Endothelial cell of umbilical vein (primary cell): ENCODE results near the gene PEX7. TPM values are rescaled to one million over a fixed set of nuclear protein-coding genes. Genes with fewer than 3 reads are reported as not detected.

Experiments
- BruUV-seq: library from RNA; stranded (reverse); fragments of 400-500 nt; replicated peaks from 2 replicates; lab custom pipeline; 2021; lab: Mats Ljungman, UMichigan
- CTCF ChIA-PET: fragments of 300-600, 350-600 bp; sonication (Branson Sonifier 250); formaldehyde crosslinking; loops from one replicate; lab custom pipeline; 2021; ENCODE audit warnings: antibody characterized with exemption, inconsistent platforms; lab: Charles Lee
- POLR2A ChIA-PET: fragments of 300-600, 350-600 bp; sonication (Branson Sonifier 250); formaldehyde crosslinking; loops from one replicate; lab custom pipeline; 2021; ENCODE audit warnings: antibody characterized with exemption, inconsistent platforms; lab: Charles Lee
- DNase-seq: peaks from one replicate; pipeline ENCODE4 v3.0.0-alpha.2; 2011; ENCODE audit warnings: low read depth, low spot score
- FAIRE-seq: peaks from 2 replicates; lab custom pipeline; 2011; peaks lifted over from hg19 to GRCh38; lab: Jason Lieb, UNC
- H2AFZ ChIP-seq: 2 replicates; pipeline ENCODE4 v1.6.0; 2012; ENCODE audit warnings: low read depth, low read length, control low read depth, inconsistent platforms
- H3K27ac ChIP-seq: 2 replicates; pipeline ENCODE4 v1.5.1; 2011; ENCODE audit warnings: low read depth, mild to moderate bottlenecking, control low read depth, low read length, moderate library complexity; ENCODE audit not compliant: insufficient read depth
- H3K27me3 ChIP-seq, 2 experiments: 2 replicates each; pipeline versions ENCODE4 v1.6.0 to v1.6.1; 2011; ENCODE audit warnings: low read length in 2 of 2, mixed read lengths in 1 of 2; ENCODE audit not compliant: control insufficient read depth in 2 of 2, insufficient read depth in 2 of 2
- H3K36me3 ChIP-seq, 2 experiments: 2 replicates in 1 of 2; 3 replicates in 1 of 2; pipeline ENCODE4 v1.5.1; 2011; ENCODE audit warnings: low read length in 2 of 2, mild to moderate bottlenecking in 1 of 2, moderate library complexity in 1 of 2; ENCODE audit not compliant: control insufficient read depth in 2 of 2, insufficient read depth in 2 of 2; ENCODE audit errors: extremely low read depth in 1 of 2
- H3K4me1 ChIP-seq: 3 replicates; pipeline ENCODE4 v1.5.1; 2011; ENCODE audit warnings: mild to moderate bottlenecking, low read length; ENCODE audit not compliant: control insufficient read depth, insufficient read depth; ENCODE audit errors: extremely low read depth
- H3K4me2 ChIP-seq: 2 replicates; pipeline ENCODE4 v1.6.1; 2011; ENCODE audit warnings: low read length, control low read depth, mixed read lengths; ENCODE audit not compliant: insufficient read depth
- H3K4me3 ChIP-seq, 3 experiments: fragments of 200-600 bp in 1 of 3; sonication (generic), shearing (Covaris generic) in 1 of 3; replicated peaks in 1 of 3; 2 replicates each; pipeline ENCODE4 v1.5.1; 2011 to 2016; ENCODE audit warnings: control low read depth in 3 of 3, low read length in 3 of 3, mild to moderate bottlenecking in 2 of 3, inconsistent platforms in 1 of 3, low read depth in 1 of 3, moderate library complexity in 1 of 3; ENCODE audit not compliant: insufficient read depth in 1 of 3
- H3K79me2 ChIP-seq: 2 replicates; pipeline ENCODE4 v1.6.0; 2012; ENCODE audit warnings: low read length, inconsistent platforms; ENCODE audit not compliant: control insufficient read depth, insufficient read depth
- H3K9ac ChIP-seq: replicated peaks from 2 replicates; pipeline ENCODE3; 2011; ENCODE audit warnings: low read length, control low read depth; ENCODE audit not compliant: insufficient read depth; ENCODE audit errors: extremely low read depth
- H3K9me1 ChIP-seq: replicated peaks from 3 replicates; pipeline ENCODE4 v1.6.0; 2011; ENCODE audit warnings: mild to moderate bottlenecking, low read length; ENCODE audit not compliant: control insufficient read depth, insufficient read depth; ENCODE audit errors: extremely low read depth
- H3K9me3 ChIP-seq: replicated peaks from 2 replicates; pipeline ENCODE4 v1.5.1; 2012; ENCODE audit warnings: low read length, inconsistent platforms; ENCODE audit not compliant: control insufficient read depth, insufficient read depth
- H4K20me1 ChIP-seq: replicated peaks from 2 replicates; pipeline ENCODE3; 2011; ENCODE audit warnings: mild to moderate bottlenecking, low read length; ENCODE audit not compliant: control insufficient read depth, insufficient read depth; ENCODE audit errors: extremely low read depth
- CTCF ChIP-seq, 2 donors: IDR thresholded peaks; 1 replicate in 1 of 2; 2 replicates in 1 of 2; pipeline ENCODE4 v1.5.1; 2011; ENCODE audit warnings: low read length in 2 of 2, mild to moderate bottlenecking in 2 of 2, moderate library complexity in 2 of 2, control low read depth in 1 of 2, inconsistent platforms in 1 of 2, low read depth in 1 of 2; ENCODE audit not compliant: insufficient read depth in 1 of 2; ENCODE audit errors: extremely low read depth in 1 of 2
- EZH2 ChIP-seq: IDR thresholded peaks from 2 replicates; pipeline ENCODE4 v1.6.1; 2012; ENCODE audit warnings: borderline replicate concordance, low read depth, mild to moderate bottlenecking, moderate library complexity, low read length, inconsistent platforms; ENCODE audit not compliant: severe bottlenecking
- FOS ChIP-seq: IDR thresholded peaks from 2 replicates; pipeline ENCODE4 v1.6.1; 2011; ENCODE audit warnings: mild to moderate bottlenecking, low read length, moderate library complexity, borderline replicate concordance; ENCODE audit not compliant: insufficient read depth
- GATA2 ChIP-seq: IDR thresholded peaks from 2 replicates; pipeline ENCODE4 v1.7.0; 2011; ENCODE audit warnings: low read depth, mild to moderate bottlenecking, moderate library complexity, mixed read lengths, low read length; ENCODE audit not compliant: insufficient read length, insufficient read depth
- JUN ChIP-seq: IDR thresholded peaks from 2 replicates; pipeline ENCODE4 v1.6.1; 2011; ENCODE audit warnings: borderline replicate concordance, low read depth; ENCODE audit not compliant: insufficient read length, insufficient read depth
- MAX ChIP-seq: IDR thresholded peaks from 2 replicates; pipeline ENCODE4 v1.6.1; 2011; ENCODE audit not compliant: insufficient read depth, insufficient read length
- MYC ChIP-seq: IDR thresholded peaks from one replicate; pipeline ENCODE4 v1.6.1; 2011; ENCODE audit warnings: mild to moderate bottlenecking, low read depth, low read length
- POLR2A ChIP-seq: IDR thresholded peaks from 2 replicates; pipeline ENCODE4 v1.6.1; 2012; ENCODE audit warnings: low read depth, mild to moderate bottlenecking, control low read depth, low read length
- POLR2AphosphoS5 ChIP-seq: IDR thresholded peaks from 2 replicates; pipeline ENCODE4 v1.6.1; 2012; ENCODE audit warnings: low read depth, mild to moderate bottlenecking, control low read depth, low read length, moderate library complexity; ENCODE audit not compliant: insufficient read depth
- dilution Hi-C: fragments of 300-500 bp; cut with MboI; formaldehyde crosslinking; loops from one replicate; pipeline ENCODE4 v1.15.0; 2019; ENCODE audit warnings: low sequenced_read_pairs; ENCODE audit not compliant: extremely low pct_ligation_motif_present
- intact Hi-C: fragments of 100-400 bp; cut with micrococcal nuclease; formaldehyde crosslinking; loops from one replicate; pipeline ENCODE4 v1.10.0; 2022
- polyA plus RNA-seq, 4 experiments: library from polyadenylated mRNA; depleted of rRNA in 3 of 4; stranded (reverse) in 3 of 4; unstranded in 1 of 4; fragments of >200 nt; gene quantifications; 2 replicates each; pipeline versions ENCODE4 v1.2.1 to v1.2.3, GENCODE V29; 2011 to 2012; ENCODE audit warnings: missing spikeins in 1 of 4
- total RNA-seq: library from RNA; stranded (reverse); gene quantifications from 2 replicates; pipeline ENCODE4 v1.2.3, GENCODE V29; 2021

PEX7 gene
- total and polyA plus RNA-seq, 2 donors (not counting 3 experiments of a cell fraction or from before 2014, with no cell fraction given) = 3.7 to 5.7 TPM

- no peak overlapping the region for H3K4me3 ChIP-seq
- no peaks in the 10 kb centered on the region for H4K20me1 ChIP-seq
- H3K36me3 ChIP-seq = no peaks in the 10 kb centered on the region
- peaks cover 0 to 1% of the 10 kb centered on the region in 2 experiments for H3K27me3 ChIP-seq
- H3K9me3 ChIP-seq = no peaks in the 10 kb centered on the region
- no peaks in the 10 kb centered on the region for H3K9me1 ChIP-seq
- dilution Hi-C loops = no loop called here
- POLR2A ChIA-PET = no interaction called here
- no peaks in the 10 kb centered on the region for H3K4me1 ChIP-seq
- DNase-seq (no peak), FAIRE-seq (no peak)
- no TSS peak for BruUV-seq
- no peak overlapping the region for H2AFZ ChIP-seq
- no peaks in the 10 kb centered on the region for H3K79me2 ChIP-seq
- CTCF ChIA-PET = no interaction called here
- TF ChIP-seq EZH2 (no peak), GATA2 (no peak), POLR2A (no peak), JUN (no peak), MYC (no peak), POLR2AphosphoS5 (no peak), MAX (no peak), CTCF (IDR thresholded peaks at IDR 0.05; ENCODE audit: extremely low read depth in 1 of 2, insufficient read depth in 1 of 2, low read depth in 1 of 2, low read length in 2 of 2) (no peak), FOS (no peak)
- H3K4me2 ChIP-seq = no peak overlapping the region
- H3K9ac ChIP-seq = no peak overlapping the region
- intact Hi-C loops = no loop called here
- no peak overlapping the region for H3K27ac ChIP-seq
Observed at GRCh38 chr6:136811272-136811671, 11.1 kb upstream of the PEX7 start.
